WTC11 (cell line): ENCODE data around the gene PPP1R9A. TPM values are rescaled to one million over a fixed set of nuclear protein-coding genes. Genes with fewer than 3 reads are reported as not detected.

Experiments used
- ATAC-seq: fragments of 200-7000 bp; cut with Tn5 transposase; 2 replicates; pipeline ENCODE4 v1.10.0; 2021; ENCODE audit warnings: mild to moderate bottlenecking, moderate library complexity
- CTCF ChIA-PET: fragments of 300-600 bp; sonication (Branson Sonifier 250); formaldehyde crosslinking; loops from one replicate; lab custom pipeline; 2021; ENCODE audit warnings: antibody characterized with exemption; lab: Charles Lee
- POLR2A ChIA-PET: fragments of 350-600 bp; sonication (Branson Sonifier 250); formaldehyde crosslinking; loops from one replicate; lab custom pipeline; 2021; ENCODE audit warnings: antibody characterized with exemption; lab: Charles Lee
- DNase-seq: peaks from one replicate; pipeline ENCODE4 v3.0.0; 2021; ENCODE audit warnings: low spot score
- H3K27ac Mint-ChIP-seq: 2 replicates; pipeline ENCODE4 v1.8.0; 2021; ENCODE audit warnings: mixed read lengths
- H3K27me3 Mint-ChIP-seq: 2 replicates; pipeline ENCODE4 v1.8.0; 2021; ENCODE audit warnings: low read depth, mild to moderate bottlenecking, moderate library complexity, mixed read lengths
- H3K36me3 Mint-ChIP-seq: 2 replicates; pipeline ENCODE4 v1.8.0; 2021; ENCODE audit warnings: mixed read lengths
- H3K4me1 Mint-ChIP-seq: 2 replicates; pipeline ENCODE4 v1.8.0; 2022; ENCODE audit warnings: mixed read lengths
- H3K4me3 Mint-ChIP-seq: 2 replicates; pipeline ENCODE4 v1.8.0; 2021; ENCODE audit warnings: mild to moderate bottlenecking, moderate library complexity, mixed read lengths
- H3K9me3 Mint-ChIP-seq: 2 replicates; pipeline ENCODE4 v1.8.0; 2021; ENCODE audit warnings: mixed read lengths
- E2F4 ChIP-seq: sonication (generic); formaldehyde crosslinking; IDR thresholded peaks from 2 replicates; pipeline ENCODE4 v1.8.1; 2022; ENCODE audit warnings: low read depth, mild to moderate bottlenecking, moderate library complexity, missing genetic modification reagents, borderline replicate concordance
- JUN ChIP-seq: sonication (generic); formaldehyde crosslinking; IDR thresholded peaks from 2 replicates; pipeline ENCODE4 v1.8.0; 2023; ENCODE audit warnings: mild to moderate bottlenecking, missing genetic modification reagents
- KAT7 ChIP-seq: sonication (generic); formaldehyde crosslinking; IDR thresholded peaks from 2 replicates; pipeline ENCODE4 v1.8.1; 2023; ENCODE audit warnings: missing genetic modification reagents, mild to moderate bottlenecking, borderline replicate concordance
- MAX ChIP-seq: sonication (generic); formaldehyde crosslinking; IDR thresholded peaks from 2 replicates; pipeline ENCODE4 v1.8.0; 2022; ENCODE audit warnings: mild to moderate bottlenecking, missing genetic modification reagents
- NFYB ChIP-seq: sonication (generic); formaldehyde crosslinking; conservative IDR thresholded peaks from 2 replicates; pipeline ENCODE4 v1.8.0; 2022; ENCODE audit warnings: low read depth, missing genetic modification reagents
- NR2C2 ChIP-seq: sonication (generic); formaldehyde crosslinking; IDR thresholded peaks from 2 replicates; pipeline ENCODE4 v1.8.0; 2022; ENCODE audit warnings: mild to moderate bottlenecking, missing genetic modification reagents
- RORB ChIP-seq: fragments of 250-450 bp; sonication (Bioruptor Pico); IDR thresholded peaks from 2 replicates; pipeline ENCODE4 v1.9.0; 2021; ENCODE audit warnings: mild to moderate bottlenecking
- SMAD4 ChIP-seq: sonication (generic); formaldehyde crosslinking; IDR thresholded peaks from 2 replicates; pipeline ENCODE4 v1.8.0; 2022; ENCODE audit warnings: mild to moderate bottlenecking, missing genetic modification reagents
- TEAD1 ChIP-seq: sonication (generic); formaldehyde crosslinking; IDR thresholded peaks from 2 replicates; pipeline ENCODE4 v1.8.0; 2022; ENCODE audit warnings: mild to moderate bottlenecking, missing genetic modification reagents
- USF1 ChIP-seq: sonication (generic); formaldehyde crosslinking; IDR thresholded peaks from 2 replicates; pipeline ENCODE4 v1.8.0; 2022; ENCODE audit warnings: mild to moderate bottlenecking, missing genetic modification reagents
- USF2 ChIP-seq: sonication (generic); formaldehyde crosslinking; IDR thresholded peaks from 2 replicates; pipeline ENCODE4 v1.8.1; 2023; ENCODE audit warnings: mild to moderate bottlenecking, missing genetic modification reagents, moderate library complexity
- ZNF138 ChIP-seq: sonication (generic); formaldehyde crosslinking; conservative IDR thresholded peaks from 2 replicates; pipeline ENCODE4 v1.8.1; 2022; ENCODE audit warnings: mild to moderate bottlenecking, moderate library complexity, missing genetic modification reagents
- ZNF281 ChIP-seq: sonication (generic); formaldehyde crosslinking; IDR thresholded peaks from 2 replicates; pipeline ENCODE4 v1.8.0; 2023; ENCODE audit warnings: mild to moderate bottlenecking, missing genetic modification reagents
- ZNF423 ChIP-seq: fragments of 250-450 bp; sonication (Bioruptor Pico); IDR thresholded peaks from 2 replicates; pipeline ENCODE4 v2.1.2; 2022; ENCODE audit warnings: mild to moderate bottlenecking, moderate library complexity
- ZSCAN18 ChIP-seq: fragments of 250-450 bp; sonication (Bioruptor Pico); IDR thresholded peaks from 2 replicates; pipeline ENCODE4 v2.1.2; 2022; ENCODE audit warnings: mild to moderate bottlenecking, moderate library complexity
- total RNA-seq: library from RNA; stranded (reverse); gene quantifications from 3 replicates; pipeline ENCODE4 v1.2.3, GENCODE V29; 2021
- TF ChIP-seq, protein P1 (sequence below): sonication (generic); formaldehyde crosslinking; IDR thresholded peaks from 2 replicates; pipeline ENCODE4 v1.8.1; 2023; ENCODE audit warnings: mild to moderate bottlenecking, missing genetic modification reagents
- TF ChIP-seq, protein P2 (sequence below): fragments of 250-450 bp; sonication (Bioruptor Pico); IDR thresholded peaks from 2 replicates; pipeline ENCODE4 v1.9.0; 2021; ENCODE audit warnings: moderate library complexity, mild to moderate bottlenecking, inconsistent platforms, borderline replicate concordance
- TF ChIP-seq, protein P3 (sequence below): sonication (generic); formaldehyde crosslinking; IDR thresholded peaks from 2 replicates; pipeline ENCODE4 v1.8.1; 2022; ENCODE audit warnings: missing genetic modification reagents, borderline replicate concordance

PPP1R9A gene
- total RNA-seq, 1 experiment from 2014 or later, result 16.8 TPM

DNA sequence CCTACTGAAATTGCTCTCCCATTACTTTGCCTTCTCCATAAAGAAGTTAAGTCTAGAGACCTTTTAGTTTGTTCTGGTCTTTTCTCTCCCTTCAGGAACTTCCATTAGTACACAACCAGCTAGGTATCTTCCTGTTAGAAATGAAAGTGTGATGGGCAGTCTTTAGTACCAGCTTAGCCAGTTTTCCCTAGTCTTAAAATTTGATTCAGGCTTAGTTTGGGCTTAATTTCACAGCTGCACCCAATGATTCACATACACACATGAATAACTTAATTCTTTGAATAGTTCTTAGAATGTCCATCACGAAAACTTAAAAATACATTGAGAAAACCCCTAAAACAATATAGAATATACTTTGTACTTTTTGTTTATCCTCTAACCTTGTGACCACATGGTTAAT, 2.4 kb upstream of the PPP1R9A start:
- CTCF ChIA-PET, result no interaction called here
- peaks cover 26% of the 10 kb centered on the region for H3K4me1 Mint-ChIP-seq
- POLR2A ChIA-PET, result no interaction called here

GRCh38 chr7:94906065-94906851, 1.1 kb upstream of the PPP1R9A start:
- peak overlapping the region; percentile 59; the same call in 1 of the 2 replicates for H3K4me3 Mint-ChIP-seq
- H3K9me3 Mint-ChIP-seq, result no peaks in the 10 kb centered on the region
- no peaks in the 10 kb centered on the region for H3K36me3 Mint-ChIP-seq
- DNase-seq, result no peak
- ChIA-PET POLR2A (no interaction called here), CTCF (no interaction called here)
- H3K27me3 Mint-ChIP-seq, result no peaks in the 10 kb centered on the region
- no peak overlapping the region for H3K27ac Mint-ChIP-seq
- no peak for ATAC-seq
- H3K4me1 Mint-ChIP-seq, result peaks cover 38% of the 10 kb centered on the region
- no peak for TF ChIP-seq USF2
- TF ChIP-seq, protein P1, sequence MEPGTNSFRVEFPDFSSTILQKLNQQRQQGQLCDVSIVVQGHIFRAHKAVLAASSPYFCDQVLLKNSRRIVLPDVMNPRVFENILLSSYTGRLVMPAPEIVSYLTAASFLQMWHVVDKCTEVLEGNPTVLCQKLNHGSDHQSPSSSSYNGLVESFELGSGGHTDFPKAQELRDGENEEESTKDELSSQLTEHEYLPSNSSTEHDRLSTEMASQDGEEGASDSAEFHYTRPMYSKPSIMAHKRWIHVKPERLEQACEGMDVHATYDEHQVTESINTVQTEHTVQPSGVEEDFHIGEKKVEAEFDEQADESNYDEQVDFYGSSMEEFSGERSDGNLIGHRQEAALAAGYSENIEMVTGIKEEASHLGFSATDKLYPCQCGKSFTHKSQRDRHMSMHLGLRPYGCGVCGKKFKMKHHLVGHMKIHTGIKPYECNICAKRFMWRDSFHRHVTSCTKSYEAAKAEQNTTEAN (CRISPR knock-in tag), result no peak
- TF ChIP-seq NR2C2 (CRISPR knock-in tag), result no peak
- no peak for TF ChIP-seq TEAD1 (CRISPR knock-in tag)
- TF ChIP-seq, protein P2, sequence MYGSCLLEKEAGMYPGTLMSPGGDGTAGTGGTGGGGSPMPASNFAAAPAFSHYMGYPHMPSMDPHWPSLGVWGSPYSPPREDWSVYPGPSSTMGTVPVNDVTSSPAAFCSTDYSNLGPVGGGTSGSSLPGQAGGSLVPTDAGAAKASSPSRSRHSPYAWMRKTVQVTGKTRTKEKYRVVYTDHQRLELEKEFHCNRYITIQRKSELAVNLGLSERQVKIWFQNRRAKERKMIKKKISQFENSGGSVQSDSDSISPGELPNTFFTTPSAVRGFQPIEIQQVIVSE (CRISPR knock-in tag), result no peak
- TF ChIP-seq, protein P3, sequence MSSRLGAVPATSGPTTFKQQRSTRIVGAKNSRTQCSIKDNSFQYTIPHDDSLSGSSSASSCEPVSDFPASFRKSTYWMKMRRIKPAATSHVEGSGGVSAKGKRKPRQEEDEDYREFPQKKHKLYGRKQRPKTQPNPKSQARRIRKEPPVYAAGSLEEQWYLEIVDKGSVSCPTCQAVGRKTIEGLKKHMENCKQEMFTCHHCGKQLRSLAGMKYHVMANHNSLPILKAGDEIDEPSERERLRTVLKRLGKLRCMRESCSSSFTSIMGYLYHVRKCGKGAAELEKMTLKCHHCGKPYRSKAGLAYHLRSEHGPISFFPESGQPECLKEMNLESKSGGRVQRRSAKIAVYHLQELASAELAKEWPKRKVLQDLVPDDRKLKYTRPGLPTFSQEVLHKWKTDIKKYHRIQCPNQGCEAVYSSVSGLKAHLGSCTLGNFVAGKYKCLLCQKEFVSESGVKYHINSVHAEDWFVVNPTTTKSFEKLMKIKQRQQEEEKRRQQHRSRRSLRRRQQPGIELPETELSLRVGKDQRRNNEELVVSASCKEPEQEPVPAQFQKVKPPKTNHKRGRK (CRISPR knock-in tag), result no peak
- no peak for TF ChIP-seq JUN (CRISPR knock-in tag)
- no peak for TF ChIP-seq KAT7 (CRISPR knock-in tag)
- no peak for TF ChIP-seq NFYB (CRISPR knock-in tag)
- no peak for TF ChIP-seq ZNF423 (CRISPR knock-in tag)
- no peak for TF ChIP-seq USF1 (CRISPR knock-in tag)
- no peak for TF ChIP-seq RORB (CRISPR knock-in tag)

More for the DNA sequence above, 2.4 kb upstream of the PPP1R9A start:
- no peak for DNase-seq
- Mint-ChIP-seq H3K9me3 (no peaks in the 10 kb centered on the region), H3K4me3 (no peak overlapping the region), H3K27me3 (no peaks in the 10 kb centered on the region), H3K27ac (no peak overlapping the region), H3K36me3 (no peaks in the 10 kb centered on the region)
- TF ChIP-seq KAT7 (CRISPR knock-in tag) (no peak), MAX (CRISPR knock-in tag) (no peak), ZNF281 (CRISPR knock-in tag) (no peak), E2F4 (CRISPR knock-in tag) (no peak), ZNF138 (no peak), SMAD4 (CRISPR knock-in tag) (no peak), ZSCAN18 (CRISPR knock-in tag) (no peak)
- ATAC-seq, result no peak
